GM12864 (cell line): ENCODE measurements around the gene ZNF469.

ENCODE experiments used
- DNase-seq: peaks from one replicate; pipeline ENCODE4 v3.0.0-alpha.2; 2011; ENCODE audit warnings: low read depth
- H3K4me3 ChIP-seq: 2 replicates; pipeline ENCODE4 v1.5.1; 2011; ENCODE audit warnings: mild to moderate bottlenecking, low read depth, low read length, control low read depth
- TF ChIP-seq, protein P1 (sequence below): IDR thresholded peaks from 2 replicates; pipeline ENCODE4 v1.5.1; 2011; ENCODE audit warnings: low read depth, mild to moderate bottlenecking, moderate library complexity, low read length, control low read depth, inconsistent platforms; ENCODE audit errors: missing control alignments

Gene ZNF469

DNA sequence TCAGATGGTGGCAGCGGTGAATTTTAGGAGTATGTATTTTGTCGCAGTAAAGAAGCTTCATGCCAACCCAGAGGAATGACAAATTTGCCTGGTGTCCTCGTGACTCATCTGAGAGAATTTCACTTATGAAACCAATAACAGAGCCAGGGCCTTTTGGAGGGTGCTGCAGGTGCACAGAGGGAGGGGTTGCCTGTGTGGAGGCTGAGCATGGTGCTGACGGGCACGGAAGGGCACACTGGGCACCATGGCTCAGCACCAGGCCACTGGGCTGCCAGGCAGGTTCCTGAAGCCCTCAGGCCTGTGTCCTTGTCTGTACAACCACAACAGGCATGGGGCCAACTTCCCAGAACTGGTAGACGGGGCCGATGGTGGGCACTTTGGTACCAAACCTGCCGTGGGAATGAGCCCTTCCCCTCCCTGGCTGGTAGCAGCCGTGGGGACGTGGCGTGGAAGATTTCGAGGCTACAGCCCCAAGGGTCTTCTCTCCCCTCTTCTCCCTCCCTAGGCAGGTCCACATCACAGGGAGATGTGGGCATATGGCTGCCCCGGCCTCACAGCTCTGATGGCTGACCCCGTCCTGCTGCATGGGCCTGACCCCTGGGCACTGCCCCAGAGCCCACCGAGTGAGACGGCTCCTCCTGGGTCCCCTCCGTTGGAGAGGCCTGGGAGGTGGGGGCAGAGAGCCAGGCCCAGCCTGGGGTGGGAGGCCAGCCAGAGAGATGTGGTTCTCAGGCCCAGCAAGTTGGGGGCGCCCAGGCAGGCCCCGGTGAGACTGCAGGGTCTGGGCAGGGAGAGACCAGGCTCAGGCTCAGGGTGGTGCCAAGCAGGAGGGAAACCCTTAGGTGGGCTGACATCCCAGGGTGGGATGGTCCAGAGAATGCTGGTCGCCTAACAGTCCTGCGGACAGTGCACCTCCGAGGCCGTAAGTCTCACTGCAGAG is 30.2 kb upstream of the ZNF469 start:
- TF ChIP-seq, protein P1, sequence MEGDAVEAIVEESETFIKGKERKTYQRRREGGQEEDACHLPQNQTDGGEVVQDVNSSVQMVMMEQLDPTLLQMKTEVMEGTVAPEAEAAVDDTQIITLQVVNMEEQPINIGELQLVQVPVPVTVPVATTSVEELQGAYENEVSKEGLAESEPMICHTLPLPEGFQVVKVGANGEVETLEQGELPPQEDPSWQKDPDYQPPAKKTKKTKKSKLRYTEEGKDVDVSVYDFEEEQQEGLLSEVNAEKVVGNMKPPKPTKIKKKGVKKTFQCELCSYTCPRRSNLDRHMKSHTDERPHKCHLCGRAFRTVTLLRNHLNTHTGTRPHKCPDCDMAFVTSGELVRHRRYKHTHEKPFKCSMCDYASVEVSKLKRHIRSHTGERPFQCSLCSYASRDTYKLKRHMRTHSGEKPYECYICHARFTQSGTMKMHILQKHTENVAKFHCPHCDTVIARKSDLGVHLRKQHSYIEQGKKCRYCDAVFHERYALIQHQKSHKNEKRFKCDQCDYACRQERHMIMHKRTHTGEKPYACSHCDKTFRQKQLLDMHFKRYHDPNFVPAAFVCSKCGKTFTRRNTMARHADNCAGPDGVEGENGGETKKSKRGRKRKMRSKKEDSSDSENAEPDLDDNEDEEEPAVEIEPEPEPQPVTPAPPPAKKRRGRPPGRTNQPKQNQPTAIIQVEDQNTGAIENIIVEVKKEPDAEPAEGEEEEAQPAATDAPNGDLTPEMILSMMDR = no peak
- no peak for DNase-seq
- no peak overlapping the region for H3K4me3 ChIP-seq

DNA sequence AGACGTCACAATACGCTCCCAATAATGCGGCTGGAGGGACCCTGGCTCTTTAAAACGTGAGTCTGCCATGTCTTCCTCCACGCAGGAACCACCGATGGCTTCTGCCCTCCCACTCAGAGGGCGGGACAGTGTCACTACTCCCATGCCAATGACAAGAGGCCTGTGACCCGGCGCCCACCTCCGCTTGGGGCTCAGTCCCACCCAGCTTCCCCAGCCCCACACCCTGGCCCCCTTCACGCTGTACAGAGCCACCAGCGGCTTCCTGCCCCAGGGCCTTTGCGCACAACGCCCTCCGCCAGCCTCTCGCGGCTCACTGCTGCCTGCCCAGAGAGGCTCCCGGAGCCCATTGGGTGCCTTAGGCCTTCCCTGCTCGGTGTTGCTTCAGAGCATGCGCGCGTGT is 29.5 kb upstream of the ZNF469 start:
- no peak overlapping the region for H3K4me3 ChIP-seq
- DNase-seq = no peak
- TF ChIP-seq, protein P1 = no peak

DNA sequence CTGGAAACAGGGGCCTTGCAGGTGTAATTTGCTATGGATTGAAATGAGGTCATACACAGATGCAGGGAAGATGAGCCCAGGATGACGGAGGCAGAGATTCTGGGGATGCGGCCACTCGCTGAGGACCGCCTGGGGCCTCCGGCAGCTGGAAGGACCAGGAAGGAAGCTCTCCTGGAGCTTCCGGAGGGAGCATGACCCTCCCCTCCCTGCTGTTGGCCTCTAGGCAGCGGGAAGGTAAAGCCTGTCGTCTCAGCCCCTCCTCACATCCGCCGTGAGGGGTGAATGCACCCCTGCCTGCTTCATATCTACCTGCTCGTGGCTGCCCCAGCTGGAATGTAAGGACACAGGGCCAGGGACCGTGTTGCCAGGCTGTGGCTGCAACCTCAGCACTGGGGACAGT is 29.1 kb upstream of the ZNF469 start:
- H3K4me3 ChIP-seq = no peak overlapping the region
- TF ChIP-seq, protein P1 = no peak
- DNase-seq = no peak

DNA sequence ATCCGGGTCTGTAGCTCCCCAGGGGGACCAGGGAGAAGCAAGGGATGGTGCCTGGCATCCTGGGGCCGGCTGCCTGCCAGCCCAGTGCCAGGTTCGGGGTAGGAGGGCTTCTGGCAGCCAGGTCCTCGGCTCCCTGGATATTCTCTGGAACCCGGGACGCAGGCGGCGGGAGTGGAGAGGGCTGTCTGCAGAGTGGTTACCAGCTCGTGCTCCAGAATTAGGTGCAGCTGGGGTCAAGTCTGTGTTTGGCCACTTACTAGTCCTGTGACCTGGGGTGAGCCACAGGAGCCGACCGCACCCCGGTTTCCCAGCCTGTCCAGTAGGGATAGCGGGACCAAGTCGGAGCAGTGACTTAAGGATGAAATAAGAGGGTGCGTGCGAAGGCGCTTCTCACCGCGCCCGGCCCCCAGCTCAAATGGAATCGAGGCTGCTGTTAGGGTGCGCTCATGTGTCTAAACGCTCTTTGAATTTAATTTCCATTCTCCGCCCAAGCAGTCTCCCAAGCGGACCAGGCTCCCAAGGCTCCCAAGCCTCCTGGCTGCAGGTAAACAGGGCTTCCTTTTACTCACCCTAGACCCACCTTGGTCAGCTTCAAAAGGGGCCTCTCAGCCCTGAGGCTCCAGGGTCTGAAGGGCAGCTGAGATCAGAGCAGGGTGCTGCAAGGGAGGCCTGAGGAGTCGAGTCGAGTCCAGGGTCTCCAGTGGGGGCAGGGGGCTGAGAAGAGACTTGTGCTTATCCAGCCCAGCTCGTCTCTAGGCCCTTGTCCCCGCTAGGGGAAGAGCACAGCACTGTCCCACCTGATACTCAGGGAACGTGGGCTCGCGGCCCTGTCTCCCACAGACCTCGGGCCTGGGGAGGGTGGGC is 28.3 kb upstream of the ZNF469 start:
- TF ChIP-seq, protein P1 = no peak
- DNase-seq = no peak
- no peak overlapping the region for H3K4me3 ChIP-seq

DNA sequence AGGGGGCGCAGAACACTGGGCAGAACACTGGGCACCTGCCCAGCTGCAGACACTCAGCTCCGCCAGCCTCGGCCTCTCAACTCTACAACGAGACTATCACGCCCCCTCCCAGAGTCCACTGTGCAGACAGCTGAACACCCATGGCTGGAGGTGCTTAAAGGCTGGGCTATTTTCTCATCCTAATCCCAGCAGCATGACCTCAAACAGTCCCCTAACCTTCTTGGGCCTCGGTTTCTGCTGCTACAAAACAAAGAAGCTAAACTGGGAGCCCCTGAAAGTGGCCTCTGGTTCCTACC is 27.7 kb upstream of the ZNF469 start:
- DNase-seq = no peak
- H3K4me3 ChIP-seq = no peak overlapping the region
- TF ChIP-seq, protein P1 = no peak

DNA sequence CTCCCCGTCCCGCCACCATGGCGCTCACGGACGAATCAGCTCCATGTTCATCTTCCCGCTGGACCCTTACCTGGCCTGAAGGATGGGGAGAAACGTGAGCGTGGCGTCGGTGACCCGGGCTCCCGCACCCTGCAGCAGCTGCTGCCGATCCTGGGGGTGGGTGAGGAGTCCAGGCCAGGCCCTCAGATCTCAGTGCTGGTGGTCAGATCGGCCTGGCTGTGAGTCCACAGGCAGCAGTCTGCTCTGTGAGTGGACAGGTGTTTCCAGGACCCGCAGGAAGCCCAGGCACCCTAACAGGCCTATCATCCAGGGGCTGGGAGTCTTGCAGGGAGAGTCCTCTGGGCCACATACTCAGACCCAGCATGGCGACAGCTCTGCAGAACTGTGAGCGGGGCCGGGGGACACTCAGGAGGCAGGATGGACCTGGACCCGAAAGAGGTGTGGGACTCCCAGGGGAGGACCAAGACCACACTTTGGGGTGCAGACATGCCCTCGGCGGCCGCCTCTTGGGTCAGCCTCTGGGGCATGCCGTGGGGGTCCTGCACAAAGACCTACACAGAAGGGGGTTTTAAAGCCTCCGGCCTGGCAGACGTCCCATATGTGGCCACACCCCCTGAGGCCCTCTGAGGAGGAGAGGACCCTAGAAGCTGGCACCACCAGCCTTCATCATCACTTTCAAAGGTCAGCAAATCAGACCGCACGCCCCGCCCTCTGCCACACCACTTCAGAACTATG is 27.2 kb upstream of the ZNF469 start:
- no peak overlapping the region for H3K4me3 ChIP-seq
- DNase-seq = no peak
- TF ChIP-seq, protein P1 = no peak
